Smooth muscle cell (in vitro differentiated cells): ENCODE measurements around the gene TMEM108. TPM values are rescaled to one million over a fixed set of nuclear protein-coding genes. Genes with fewer than 3 reads are reported as not detected.

Experiments used
- DNase-seq: peaks from one replicate; lab custom pipeline; 2025; ENCODE audit not compliant: unreplicated experiment; lab: John Stamatoyannopoulos, UW
- H2AFZ ChIP-seq: fragments of 200-600 bp; sonication (generic); 2 replicates; pipeline ENCODE4 v1.6.0; 2016; ENCODE audit warnings: antibody characterized with exemption, low read depth, mild to moderate bottlenecking
- H3F3A ChIP-seq: fragments of 200-600 bp; sonication (generic); 2 replicates; pipeline ENCODE4 v1.6.0; 2017; ENCODE audit warnings: antibody characterized with exemption, low read depth
- H3K27ac ChIP-seq: fragments of 200-600 bp; sonication (generic); 2 replicates; pipeline ENCODE4 v1.5.1; 2016; ENCODE audit warnings: low read depth, mild to moderate bottlenecking
- H3K27me3 ChIP-seq: fragments of 200-600 bp; sonication (generic); 2 replicates; pipeline ENCODE4 v1.6.1; 2016; ENCODE audit warnings: low read depth, mild to moderate bottlenecking
- H3K36me3 ChIP-seq: fragments of 200-600 bp; sonication (generic); 2 replicates; pipeline ENCODE4 v1.5.1; 2016; ENCODE audit warnings: low read depth
- H3K4me1 ChIP-seq: fragments of 200-600 bp; sonication (generic); 2 replicates; pipeline ENCODE4 v1.5.1; 2016; ENCODE audit warnings: low read depth
- H3K4me2 ChIP-seq: fragments of 200-600 bp; sonication (generic); 2 replicates; pipeline ENCODE4 v1.6.0; 2016; ENCODE audit warnings: mild to moderate bottlenecking
- H3K4me3 ChIP-seq: fragments of 200-600 bp; sonication (generic); 2 replicates; pipeline ENCODE4 v1.5.1; 2016; ENCODE audit warnings: mild to moderate bottlenecking
- H3K79me2 ChIP-seq: fragments of 200-600 bp; sonication (generic); 2 replicates; pipeline ENCODE4 v1.6.0; 2016; ENCODE audit warnings: low read depth, mild to moderate bottlenecking
- H3K9ac ChIP-seq: fragments of 200-600 bp; sonication (generic); 2 replicates; pipeline ENCODE4 v1.6.0; 2016; ENCODE audit warnings: low read depth
- H3K9me3 ChIP-seq: fragments of 200-600 bp; sonication (generic); replicated peaks from 2 replicates; pipeline ENCODE4 v1.5.1; 2016; ENCODE audit warnings: low read depth
- H4K20me1 ChIP-seq: fragments of 200-600 bp; sonication (generic); 2 replicates; pipeline ENCODE4 v1.6.0; 2016; ENCODE audit warnings: low read depth
- CTCF ChIP-seq: fragments of 200-600 bp; sonication (generic); IDR thresholded peaks from 2 replicates; pipeline ENCODE4 v1.5.1; 2017; ENCODE audit warnings: borderline replicate concordance, mild to moderate bottlenecking, antibody characterized with exemption; ENCODE audit not compliant: insufficient read depth, poor library complexity, severe bottlenecking
- WGBS: methylation state at CpG from one replicate; pipeline ENCODE4 v1.1.7; 2016; ENCODE audit warnings: low lambda C conversion rate; 5-methylcytosine and 5-hydroxymethylcytosine counted together
- polyA plus RNA-seq: library from polyadenylated mRNA; unstranded; fragments of >200 nt; fragmentation: Nextera tagmentation; extraction: Ambion mirVana; gene quantifications from 2 replicates; pipeline ENCODE4 v1.2.1, GENCODE V29; 2016
- total RNA-seq: library from RNA; depleted of rRNA; stranded (reverse); fragments of >200 nt; gene quantifications from 2 replicates; pipeline ENCODE4 v1.2.3, GENCODE V29; 2014

TMEM108 gene
- total and polyA plus RNA-seq, 2 experiments from 2014 or later: 2.4 to 10.8 TPM

- Histone ChIP-seq H3K9ac (no peak overlapping the region), H3F3A (peaks cover 4% of the 10 kb centered on the region), H3K27me3 (no peaks in the 10 kb centered on the region), H3K27ac (peak overlapping the region; percentile 30), H3K36me3 (no peaks in the 10 kb centered on the region), H3K4me1 (peaks cover 11% of the 10 kb centered on the region), H3K4me2 (peak overlapping the region; percentile 38), H3K4me3 (no peak overlapping the region), H3K9me3 (no peaks in the 10 kb centered on the region), H2AFZ (no peak overlapping the region), H3K79me2 (no peaks in the 10 kb centered on the region), H4K20me1 (no peaks in the 10 kb centered on the region)
- 87% methylated on average over 9 of the region's 9 CpGs for WGBS
- no peak for TF ChIP-seq CTCF
- no peak for DNase-seq
These were observed 154.3 kb downstream of the TMEM108 start for GRCh38 chr3:133192363-133192945.

- Histone ChIP-seq H3K9ac (no peak overlapping the region), H3K4me2 (peak overlapping the region; percentile 38), H4K20me1 (no peaks in the 10 kb centered on the region), H3F3A (peaks cover 4% of the 10 kb centered on the region), H3K27ac (peak overlapping the region; percentile 30), H3K9me3 (no peaks in the 10 kb centered on the region), H3K4me3 (no peak overlapping the region), H3K4me1 (peaks cover 11% of the 10 kb centered on the region), H3K27me3 (no peaks in the 10 kb centered on the region), H2AFZ (no peak overlapping the region), H3K79me2 (no peaks in the 10 kb centered on the region), H3K36me3 (no peaks in the 10 kb centered on the region)
- no peak for DNase-seq
- TF ChIP-seq CTCF: no peak
These were observed 154.8 kb downstream of the TMEM108 start for GRCh38 chr3:133192967-133193366.

- no peak for DNase-seq
- WGBS: 84% methylated on average over 3 of the region's 3 CpGs
- Histone ChIP-seq H3K27ac (no peak overlapping the region), H3K4me1 (peaks cover 11% of the 10 kb centered on the region), H3K79me2 (no peaks in the 10 kb centered on the region), H3K36me3 (no peaks in the 10 kb centered on the region), H3K4me2 (no peak overlapping the region), H3F3A (peaks cover 4% of the 10 kb centered on the region), H3K4me3 (no peak overlapping the region), H3K9ac (no peak overlapping the region), H4K20me1 (no peaks in the 10 kb centered on the region), H3K27me3 (no peaks in the 10 kb centered on the region), H3K9me3 (no peaks in the 10 kb centered on the region), H2AFZ (no peak overlapping the region)
- no peak for TF ChIP-seq CTCF
These were observed 158.3 kb downstream of the TMEM108 start for GRCh38 chr3:133196527-133196926.

- Histone ChIP-seq H3K79me2 (no peaks in the 10 kb centered on the region), H3K27ac (no peak overlapping the region), H3K9ac (no peak overlapping the region), H3F3A (peaks cover 2% of the 10 kb centered on the region), H3K4me1 (peaks cover 6% of the 10 kb centered on the region), H3K9me3 (no peaks in the 10 kb centered on the region), H3K36me3 (no peaks in the 10 kb centered on the region), H3K27me3 (no peaks in the 10 kb centered on the region), H4K20me1 (no peaks in the 10 kb centered on the region), H3K4me2 (no peak overlapping the region), H3K4me3 (no peak overlapping the region), H2AFZ (no peak overlapping the region)
- TF ChIP-seq CTCF: no peak
- 88% methylated on average over 1 of the region's 1 CpG for WGBS
- DNase-seq: no peak
These were observed 159.4 kb downstream of the TMEM108 start for GRCh38 chr3:133197619-133198018.
